HG03521 (cell line): ENCODE data around the gene WDR7.
"Not testable (repeated sequence)": the region's sequence is repeated elsewhere in the genome, so short reads cannot be mapped to it uniquely, and the experiment has no call there.

ENCODE experiments used
- ATAC-seq: cut with Tn5 transposase; IDR thresholded peaks from one replicate; pipeline ENCODE4 v1.9.1; 2021; ENCODE audit warnings: mild to moderate bottlenecking, moderate library complexity; ENCODE audit not compliant: unreplicated experiment

The WDR7 gene

DNA sequence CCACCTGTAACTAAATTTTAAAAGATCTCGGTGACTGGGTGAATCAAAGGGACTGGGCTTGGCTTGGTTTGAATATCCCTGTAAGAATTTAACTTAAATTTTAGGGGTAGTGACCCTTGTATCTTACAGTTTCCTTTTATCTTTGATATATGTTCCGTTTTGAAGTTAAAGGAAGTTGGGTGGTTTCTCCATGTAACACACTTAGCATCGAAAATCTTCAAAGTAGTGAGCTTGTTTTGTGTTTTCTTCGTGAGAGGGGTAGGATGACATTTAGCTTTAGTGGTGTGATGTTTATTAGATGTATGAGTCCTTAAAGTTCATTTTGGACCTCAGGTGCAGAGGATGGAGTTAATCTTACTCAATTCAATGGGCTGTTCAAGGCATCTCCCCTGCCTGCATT is 1.6 kb downstream of the WDR7 start:
- no peak for ATAC-seq

GRCh38 chr18:56654280-56654679 is 3.1 kb downstream of the WDR7 start:
- not testable (repeated sequence) for ATAC-seq

GRCh38 chr18:56658261-56658660 is 7.1 kb downstream of the WDR7 start:
- ATAC-seq, result no peak

DNA sequence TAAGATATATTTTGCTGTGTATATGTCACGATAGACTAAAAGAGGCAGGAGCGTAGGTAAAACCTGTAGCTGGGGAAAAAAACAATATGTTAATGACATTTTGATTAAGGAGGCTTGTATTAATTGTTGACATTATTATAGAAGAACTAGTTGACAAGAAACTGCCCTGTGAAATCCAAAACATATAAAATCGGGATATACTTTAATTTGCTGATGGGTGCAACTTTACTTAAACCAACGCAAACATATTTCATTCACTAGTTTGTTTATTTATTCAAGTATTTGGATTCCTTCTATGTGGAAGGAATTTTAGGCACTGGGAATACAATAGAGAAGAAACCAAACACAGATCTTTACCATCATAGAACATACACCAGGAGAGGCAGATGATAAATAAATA is 8.0 kb downstream of the WDR7 start:
- no peak for ATAC-seq

DNA sequence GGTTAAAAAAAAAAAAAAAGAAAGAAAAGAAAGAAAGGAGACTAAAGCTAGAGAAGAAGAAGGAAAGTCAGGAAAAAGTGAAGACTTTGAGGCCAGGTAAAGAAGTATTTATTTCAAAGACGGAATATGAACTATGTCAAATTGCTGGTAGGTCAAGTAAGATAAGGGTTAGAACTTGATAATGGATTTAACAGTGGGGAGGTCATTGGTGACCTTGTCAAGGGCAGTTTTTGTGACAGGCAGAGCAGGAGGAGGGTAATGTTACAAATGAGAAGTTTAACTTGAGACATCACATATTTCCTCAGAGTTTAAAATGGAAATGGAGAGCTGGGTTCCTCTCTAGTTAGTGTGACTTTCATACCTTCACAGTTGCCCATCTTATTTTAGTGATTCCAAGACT is 9.5 kb downstream of the WDR7 start:
- no peak for ATAC-seq

DNA sequence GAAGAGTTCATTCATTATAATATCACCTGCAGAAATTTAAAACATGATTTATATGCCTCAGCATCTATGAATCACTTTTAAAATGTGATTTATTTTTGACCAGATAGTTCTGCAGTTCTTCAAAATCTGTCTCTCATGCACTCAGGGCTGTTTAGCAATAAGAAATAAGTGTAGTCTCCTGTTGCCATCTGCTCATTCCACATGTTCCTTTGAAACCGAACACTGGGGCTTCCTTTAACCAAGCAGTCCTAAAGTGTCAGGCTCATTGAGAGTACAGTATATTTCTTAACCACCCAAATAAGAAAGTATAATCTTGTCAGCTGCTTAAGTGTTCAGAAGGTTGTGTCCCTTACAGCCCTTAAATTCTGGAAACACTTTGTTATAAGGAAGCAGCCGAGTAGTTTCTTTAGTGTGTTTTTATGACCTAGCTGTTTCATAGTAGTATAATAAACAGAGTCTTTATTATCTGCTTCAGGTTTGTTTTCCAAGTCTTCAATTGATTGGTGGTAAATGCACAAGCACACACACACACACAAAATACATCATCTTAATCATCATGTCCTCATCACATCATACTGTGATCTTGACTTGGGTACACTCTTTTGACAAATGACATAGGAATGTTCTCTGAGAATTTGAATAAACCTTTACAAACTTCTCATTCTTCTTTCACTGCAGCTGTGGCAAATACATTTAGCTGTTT is 10.4 kb downstream of the WDR7 start:
- no peak for ATAC-seq

GRCh38 chr18:56662063-56662408 is 10.9 kb downstream of the WDR7 start:
- no peak for ATAC-seq

DNA sequence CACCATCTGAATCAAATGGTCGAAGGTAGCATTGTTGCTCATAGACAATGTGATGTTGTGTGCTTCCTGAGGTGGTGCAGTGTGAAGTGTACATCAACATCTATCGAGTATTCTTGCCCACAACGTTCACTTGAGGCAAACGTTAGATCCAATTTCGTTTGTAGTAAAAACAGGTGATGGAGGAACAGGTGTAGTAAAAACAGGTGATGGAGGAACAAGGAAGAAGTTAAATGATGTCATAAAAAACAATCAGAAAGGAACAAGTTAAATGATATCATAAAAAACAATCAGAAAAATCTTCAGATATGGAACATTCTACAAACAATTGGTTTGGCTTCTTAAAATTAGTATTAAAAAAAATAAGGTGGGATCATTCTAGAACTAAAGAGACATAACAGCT is 11.3 kb downstream of the WDR7 start:
- no peak for ATAC-seq

GRCh38 chr18:56662902-56663301 is 11.7 kb downstream of the WDR7 start:
- no peak for ATAC-seq

DNA sequence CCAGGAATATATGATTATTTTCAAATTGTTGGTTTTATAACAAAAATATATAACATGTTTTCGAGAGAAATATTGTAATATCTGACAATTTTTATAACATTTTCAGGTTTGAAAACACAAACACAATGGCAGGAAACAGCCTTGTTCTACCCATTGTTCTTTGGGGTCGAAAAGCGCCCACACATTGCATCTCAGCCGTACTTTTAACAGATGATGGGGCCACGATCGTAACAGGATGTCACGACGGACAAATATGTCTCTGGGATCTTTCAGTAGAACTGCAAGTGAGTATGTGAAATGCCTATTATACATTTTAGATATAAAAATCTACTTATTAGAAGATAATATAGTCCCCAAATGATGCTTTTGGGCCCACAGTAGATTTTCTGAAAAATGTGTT is 21.2 kb downstream of the WDR7 start:
- ATAC-seq, result no peak

DNA sequence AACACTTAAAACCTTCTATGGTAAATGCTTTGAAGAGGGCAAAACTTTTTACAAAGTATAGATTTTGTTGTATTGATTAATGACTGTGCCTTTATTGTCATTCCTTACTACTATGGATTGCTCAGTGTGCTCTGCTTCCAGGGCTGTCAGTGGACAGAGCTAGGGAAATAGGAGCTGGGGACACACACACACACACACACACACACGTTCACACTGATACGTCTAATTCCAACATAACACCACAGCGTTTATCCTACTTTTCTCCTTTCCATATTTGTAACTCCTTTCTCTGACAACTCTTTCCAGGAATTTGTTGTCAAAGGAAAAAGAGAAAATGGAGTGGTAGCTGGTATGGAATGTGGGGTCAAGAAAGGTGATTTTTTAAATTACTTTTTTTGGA is 21.8 kb downstream of the WDR7 start:
- no peak for ATAC-seq

GRCh38 chr18:56676639-56677038 is 25.5 kb downstream of the WDR7 start:
- ATAC-seq, result no peak

DNA sequence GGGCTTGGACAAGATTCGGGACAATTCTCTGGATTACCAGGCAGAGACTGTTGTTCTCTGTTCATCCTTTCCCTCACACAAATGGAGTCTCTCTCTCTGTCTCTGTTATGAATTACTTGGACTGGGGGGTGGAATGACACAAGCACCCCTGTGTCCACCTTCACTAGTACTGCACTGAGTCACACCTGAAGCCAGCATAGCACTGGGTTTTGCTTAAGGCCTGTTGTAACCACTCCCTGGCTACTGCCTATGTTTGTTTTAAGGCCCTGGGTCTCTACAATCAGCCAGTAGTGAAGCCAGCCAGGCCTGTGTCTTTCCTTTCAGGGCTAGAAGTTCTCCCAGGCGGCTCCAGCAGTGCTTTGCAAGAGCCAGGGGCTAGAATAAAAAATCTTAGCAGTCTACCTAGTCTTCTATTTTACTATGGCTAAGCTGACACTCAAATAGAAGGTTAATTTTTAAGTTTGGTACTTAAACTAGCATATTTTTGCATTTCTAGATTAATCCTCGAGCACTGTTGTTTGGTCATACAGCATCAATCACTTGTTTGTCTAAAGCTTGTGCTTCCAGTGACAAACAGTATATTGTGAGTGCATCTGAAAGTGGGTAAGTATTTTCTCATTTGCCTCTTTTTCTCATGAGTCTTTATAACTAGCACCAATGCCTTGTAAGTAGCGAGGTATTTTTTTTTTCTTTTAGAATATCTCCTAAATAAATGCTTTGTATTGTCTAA is 27.8 kb downstream of the WDR7 start:
- no peak for ATAC-seq

- no peak for ATAC-seq
These were observed 33.1 kb downstream of the WDR7 start for GRCh38 chr18:56684277-56684676.

- ATAC-seq, result no peak
These were observed 40.4 kb downstream of the WDR7 start for GRCh38 chr18:56691530-56691929.

- ATAC-seq, result no peak
These were observed 45.8 kb downstream of the WDR7 start for GRCh38 chr18:56696966-56697365.

DNA sequence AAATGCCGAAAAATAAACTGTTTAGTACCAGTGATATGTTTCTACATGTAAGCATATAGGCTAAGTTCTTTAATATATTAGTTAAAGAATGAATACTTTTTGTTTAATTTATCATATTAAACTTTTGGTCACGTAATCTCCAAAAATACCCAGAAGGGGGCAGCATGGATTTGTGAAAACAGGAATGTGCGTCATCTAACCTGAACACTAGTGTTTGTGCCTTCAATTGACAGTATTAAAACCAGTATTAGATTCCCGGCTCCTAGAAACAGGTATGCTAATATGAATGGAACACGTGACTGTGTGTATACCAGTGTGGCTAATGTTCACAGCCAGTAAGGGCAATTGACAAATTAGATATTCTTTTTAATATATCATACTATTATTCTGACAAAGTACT is 51.8 kb downstream of the WDR7 start:
- no peak for ATAC-seq

GRCh38 chr18:56709463-56709862 is 58.3 kb downstream of the WDR7 start:
- peak; percentile 98 for ATAC-seq

GRCh38 chr18:56711708-56712445 is 60.7 kb downstream of the WDR7 start:
- no peak for ATAC-seq

DNA sequence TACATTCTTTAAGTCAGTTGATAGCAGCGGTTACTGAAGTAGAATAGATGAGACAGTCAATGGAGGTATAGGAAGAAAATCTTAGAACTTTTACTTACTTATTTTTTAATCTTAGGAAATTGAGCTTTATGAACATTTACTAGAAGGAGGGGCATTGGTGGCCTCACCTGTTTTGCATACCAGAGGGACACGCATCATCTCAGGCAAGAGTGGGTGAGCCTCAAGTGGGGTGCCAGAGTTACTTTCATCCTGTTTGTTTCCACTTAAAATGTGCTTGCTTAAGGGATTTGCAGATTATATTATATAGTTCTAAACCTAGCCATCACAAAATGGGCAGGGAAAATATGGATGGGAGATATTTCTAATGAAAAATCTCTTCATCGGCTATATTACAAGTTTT is 61.6 kb downstream of the WDR7 start:
- ATAC-seq, result no peak

GRCh38 chr18:56715121-56715520 is 64.0 kb downstream of the WDR7 start:
- ATAC-seq, result no peak

- ATAC-seq, result no peak
These were observed 65.6 kb downstream of the WDR7 start for GRCh38 chr18:56716692-56717146.
